SH-SY5Y (cell line): ENCODE results near the gene FCRL3.

Experiments used
- GATA2 ChIP-seq: IDR thresholded peaks from 2 replicates; pipeline ENCODE4 v1.6.1; 2011; ENCODE audit warnings: mild to moderate bottlenecking, low read depth, low read length
- GATA3 ChIP-seq: IDR thresholded peaks from 2 replicates; pipeline ENCODE4 v1.6.1; 2011; ENCODE audit warnings: low read depth, mild to moderate bottlenecking, low read length, moderate library complexity

The FCRL3 gene

GRCh38 chr1:157646144-157646543 lies 54.4 kb downstream of the FCRL3 start:
- no peak for TF ChIP-seq GATA2
- no peak for TF ChIP-seq GATA3

GRCh38 chr1:157641177-157641576 lies 59.4 kb downstream of the FCRL3 start:
- TF ChIP-seq GATA3 (no peak), GATA2 (no peak)

- TF ChIP-seq GATA3, result no peak
- TF ChIP-seq GATA2, result no peak
Observed at GRCh38 chr1:157639800-157640199, 60.8 kb downstream of the FCRL3 start.

GRCh38 chr1:157628773-157629172 lies 71.8 kb downstream of the FCRL3 start:
- TF ChIP-seq GATA3 (no peak), GATA2 (no peak)
